Caco-2 (cell line): ENCODE measurements around the gene FUCA1. TPM values are rescaled to one million over a fixed set of nuclear protein-coding genes. Genes with fewer than 3 reads are reported as not detected.

Experiments
- BruUV-seq: library from RNA; stranded (reverse); fragments of 400-500 nt; replicated peaks from 2 replicates; lab custom pipeline; 2021; lab: Mats Ljungman, UMichigan
- CTCF ChIA-PET: fragments of 300-600 bp; sonication (Branson Sonifier 250); formaldehyde crosslinking; loops from one replicate; lab custom pipeline; 2022; ENCODE audit warnings: antibody characterized with exemption; lab: Charles Lee
- POLR2A ChIA-PET: fragments of 300-600 bp; sonication (Branson Sonifier 250); formaldehyde crosslinking; loops from one replicate; lab custom pipeline; 2022; ENCODE audit warnings: antibody characterized with exemption; lab: Charles Lee
- DNase-seq, 2 experiments: peaks; one replicate each; pipeline versions ENCODE4 v3.0.0 to v3.0.0-alpha.2; 2020 to 2022
- H3K27me3 ChIP-seq: replicated peaks from 2 replicates; pipeline ENCODE4 v1.6.0; 2011; ENCODE audit warnings: low read length; ENCODE audit not compliant: control insufficient read depth, insufficient read depth
- H3K36me3 ChIP-seq: 2 replicates; pipeline ENCODE4 v1.5.1; 2011; ENCODE audit warnings: low read length; ENCODE audit not compliant: control insufficient read depth, insufficient read depth
- H3K4me1 ChIP-seq: fragments of 250-450 bp; sonication (Bioruptor Pico); 2 replicates; pipeline ENCODE4 v1.5.1; 2020; ENCODE audit warnings: mild to moderate bottlenecking
- H3K4me3 ChIP-seq: 2 replicates; pipeline ENCODE4 v1.5.1; 2011; ENCODE audit warnings: low read depth, mild to moderate bottlenecking, control low read depth, low read length
- H3K9me3 ChIP-seq: fragments of 250-450 bp; sonication (Bioruptor Pico); 2 replicates; pipeline ENCODE4 v1.5.1; 2020; ENCODE audit warnings: mild to moderate bottlenecking, moderate library complexity
- H3K27ac Mint-ChIP-seq: one replicate; pipeline ENCODE4 v1.8.0; 2022; ENCODE audit warnings: mixed read lengths; ENCODE audit not compliant: unreplicated experiment
- H3K27me3 Mint-ChIP-seq: one replicate; pipeline ENCODE4 v1.8.0; 2022; ENCODE audit warnings: mixed read lengths; ENCODE audit not compliant: insufficient read depth, unreplicated experiment
- H3K36me3 Mint-ChIP-seq: one replicate; pipeline ENCODE4 v1.8.0; 2022; ENCODE audit warnings: mild to moderate bottlenecking, mixed read lengths; ENCODE audit not compliant: insufficient read depth, unreplicated experiment
- H3K4me1 Mint-ChIP-seq: one replicate; pipeline ENCODE4 v1.8.0; 2022; ENCODE audit warnings: low read depth, mixed read lengths; ENCODE audit not compliant: unreplicated experiment
- H3K4me3 Mint-ChIP-seq: one replicate; pipeline ENCODE4 v1.8.0; 2022; ENCODE audit warnings: mild to moderate bottlenecking, moderate library complexity, mixed read lengths; ENCODE audit not compliant: unreplicated experiment
- H3K9me3 Mint-ChIP-seq: one replicate; pipeline ENCODE4 v1.8.0; 2022; ENCODE audit warnings: mixed read lengths; ENCODE audit not compliant: unreplicated experiment
- CTCF ChIP-seq, 2 experiments: fragments of 200-600 bp in 1 of 2; IDR thresholded peaks; 1 replicate in 1 of 2; 2 replicates in 1 of 2; pipeline versions ENCODE4 v1.5.1 to v1.8.0; 2011 to 2022; ENCODE audit warnings: antibody characterized with exemption in 1 of 2, control low read depth in 1 of 2, inconsistent platforms in 1 of 2, low read depth in 1 of 2, low read length in 1 of 2, mild to moderate bottlenecking in 1 of 2, moderate library complexity in 1 of 2; ENCODE audit not compliant: insufficient read depth in 1 of 2, severe bottlenecking in 1 of 2, unreplicated experiment in 1 of 2
- intact Hi-C: fragments of 100-400 bp; cut with micrococcal nuclease; formaldehyde crosslinking; loops from one replicate; pipeline ENCODE4 v1.10.0; 2022; ENCODE audit not compliant: unreplicated experiment
- total RNA-seq: library from RNA; stranded (reverse); gene quantifications from 2 replicates; pipeline ENCODE4 v1.2.3, GENCODE V29; 2022

Gene FUCA1
- total RNA-seq, 1 experiment from 2014 or later, result 25.5 TPM

- H3K9me3 ChIP-seq, result no peaks in the 10 kb centered on the region
- no TSS peak for BruUV-seq
- no peaks in the 10 kb centered on the region; the same call in none of the 2 replicates for H3K36me3 ChIP-seq
- H3K4me3 ChIP-seq, result no peak overlapping the region
- no peaks in the 10 kb centered on the region for H3K9me3 Mint-ChIP-seq
- H3K4me3 Mint-ChIP-seq, result no peak overlapping the region
- H3K27me3 ChIP-seq, result no peaks in the 10 kb centered on the region
- H3K4me1 ChIP-seq, result no peaks in the 10 kb centered on the region
- H3K27me3 Mint-ChIP-seq, result no peaks in the 10 kb centered on the region
- H3K27ac Mint-ChIP-seq, result no peak overlapping the region
- CTCF ChIA-PET, result no interaction called here
- peaks cover 9% of the 10 kb centered on the region for H3K36me3 Mint-ChIP-seq
- POLR2A ChIA-PET, result no interaction called here
- intact Hi-C loops, result no loop called here
- DNase-seq, result no peak
- TF ChIP-seq CTCF (IDR thresholded peaks at IDR 0.05; ENCODE audit: insufficient read depth in 1 of 2, low read depth in 1 of 2, low read length in 1 of 2, severe bottlenecking in 1 of 2, unreplicated experiment in 1 of 2), result no peak
- no peaks in the 10 kb centered on the region for H3K4me1 Mint-ChIP-seq
Measured at GRCh38 chr1:23843644-23844043, 24.4 kb downstream of the FUCA1 start.

GRCh38 chr1:23838401-23838866 lies 29.7 kb downstream of the FUCA1 start:
- H3K9me3 ChIP-seq, result no peaks in the 10 kb centered on the region
- no peak for TF ChIP-seq CTCF (IDR thresholded peaks at IDR 0.05; ENCODE audit: insufficient read depth in 1 of 2, low read depth in 1 of 2, low read length in 1 of 2, severe bottlenecking in 1 of 2, unreplicated experiment in 1 of 2)
- peak; percentile 65 to 71 for DNase-seq
- Mint-ChIP-seq H3K36me3 (peaks cover 6% of the 10 kb centered on the region), H3K27me3 (peaks cover 8% of the 10 kb centered on the region), H3K4me1 (peaks cover 7% of the 10 kb centered on the region), H3K9me3 (no peaks in the 10 kb centered on the region), H3K4me3 (peak overlapping the region; percentile 63), H3K27ac (no peak overlapping the region)
- H3K27me3 ChIP-seq, result no peaks in the 10 kb centered on the region
- ChIA-PET POLR2A (interaction anchor here (0.6 kb wide), 1 partner anchor 13 kb away, joined by 5 read pairs; no protein-coding TSS in a partner anchor), CTCF (interaction anchor here (0.5 kb wide), 1 partner anchor 13 kb away, joined by 3 read pairs; the partner anchor contains the start of gene HMGCL)
- no peaks in the 10 kb centered on the region for H3K36me3 ChIP-seq
- no TSS peak for BruUV-seq
- H3K4me1 ChIP-seq, result no peaks in the 10 kb centered on the region
- peak overlapping the region; percentile 39 for H3K4me3 ChIP-seq
- intact Hi-C loops, result no loop called here

- DNase-seq, result peak in 1 of 2 experiments; percentile 3
- H3K4me3 Mint-ChIP-seq, result peak overlapping the region; percentile 63
Measured at GRCh38 chr1:23837908-23838307, 30.2 kb downstream of the FUCA1 start.

More at GRCh38 chr1:23837908-23838307, 30.2 kb downstream of the FUCA1 start:
- CTCF ChIA-PET, result interaction anchor here (0.5 kb wide), 1 partner anchor 12 kb away, joined by 3 read pairs; the partner anchor contains the start of gene HMGCL
- Mint-ChIP-seq H3K36me3 (peaks cover 6% of the 10 kb centered on the region), H3K9me3 (no peaks in the 10 kb centered on the region), H3K4me1 (peaks cover 7% of the 10 kb centered on the region), H3K27me3 (peaks cover 8% of the 10 kb centered on the region), H3K27ac (no peak overlapping the region)
- H3K9me3 ChIP-seq, result no peaks in the 10 kb centered on the region
- TF ChIP-seq CTCF (IDR thresholded peaks at IDR 0.05; ENCODE audit: insufficient read depth in 1 of 2, low read depth in 1 of 2, low read length in 1 of 2, severe bottlenecking in 1 of 2, unreplicated experiment in 1 of 2), result no peak
- no peaks in the 10 kb centered on the region for H3K4me1 ChIP-seq
- peak overlapping the region; percentile 5; the same call in 1 of the 2 replicates for H3K4me3 ChIP-seq
- no peaks in the 10 kb centered on the region for H3K27me3 ChIP-seq
- intact Hi-C loops, result no loop called here
- POLR2A ChIA-PET, result interaction anchor here (0.6 kb wide), 1 partner anchor 12 kb away, joined by 5 read pairs; no protein-coding TSS in a partner anchor
- no peaks in the 10 kb centered on the region for H3K36me3 ChIP-seq
- BruUV-seq, result no TSS peak
